IMR-90 (cell line): Measurements from ENCODE around the gene ZBP1. TPM values are rescaled to one million over a fixed set of nuclear protein-coding genes. Genes with fewer than 3 reads are reported as not detected.

Source experiments
- ATAC-seq: fragments of 200-7000 bp; cut with Tn5 transposase; 2 replicates; pipeline ENCODE4 v1.9.1; 2020; ENCODE audit warnings: low read depth, mild to moderate bottlenecking, moderate library complexity
- BruUV-seq: library from RNA; stranded (reverse); fragments of 400-500 nt; replicated peaks from 2 replicates; lab custom pipeline; 2021; lab: Mats Ljungman, UMichigan
- CTCF ChIA-PET: fragments of 300-600 bp; formaldehyde crosslinking; extraction: SDS; loops from one replicate; lab custom pipeline; 2021; ENCODE audit warnings: antibody characterized with exemption; lab: Yijun Ruan, JAX
- POLR2A ChIA-PET: fragments of 300-600 bp; sonication (Branson Sonifier 250); formaldehyde crosslinking; loops from one replicate; lab custom pipeline; 2022; ENCODE audit warnings: antibody characterized with exemption; ENCODE audit not compliant: unreplicated experiment; lab: Charles Lee
- DNase-seq: peaks from one replicate; pipeline ENCODE4 v3.0.0; 2013
- H2AFZ ChIP-seq: replicated peaks from 2 replicates; pipeline ENCODE3; 2013; ENCODE audit warnings: low read length, mild to moderate bottlenecking; ENCODE audit not compliant: poor library complexity
- H2AK5ac ChIP-seq: 2 replicates; pipeline ENCODE4 v1.6.1; 2013; ENCODE audit warnings: low read depth, low read length, inconsistent platforms
- H2AK9ac ChIP-seq: replicated peaks from 2 replicates; pipeline ENCODE3; 2013; ENCODE audit warnings: mild to moderate bottlenecking, low read depth, low read length, moderate library complexity; ENCODE audit not compliant: poor library complexity
- H2BK120ac ChIP-seq: 2 replicates; pipeline ENCODE4 v1.6.1; 2013; ENCODE audit warnings: low read depth, low read length, inconsistent platforms
- H2BK15ac ChIP-seq: 3 replicates; pipeline ENCODE4 v1.6.1; 2013; ENCODE audit warnings: low read depth, low read length, inconsistent platforms
- H2BK20ac ChIP-seq: 2 replicates; pipeline ENCODE4 v1.6.1; 2013; ENCODE audit warnings: low read depth, mild to moderate bottlenecking, inconsistent platforms, low read length, moderate library complexity
- H2BK5ac ChIP-seq: 2 replicates; pipeline ENCODE4 v1.6.1; 2013; ENCODE audit warnings: mild to moderate bottlenecking, low read depth, low read length, inconsistent platforms; ENCODE audit not compliant: poor library complexity, severe bottlenecking
- H3K14ac ChIP-seq: replicated peaks from 2 replicates; pipeline ENCODE4 v1.6.1; 2013; ENCODE audit warnings: low read depth, low read length, inconsistent platforms
- H3K18ac ChIP-seq: 2 replicates; pipeline ENCODE4 v1.6.1; 2013; ENCODE audit warnings: low read depth, low read length, control low read depth
- H3K23ac ChIP-seq: 2 replicates; pipeline ENCODE4 v1.6.1; 2013; ENCODE audit warnings: low read depth, low read length, inconsistent platforms
- H3K27ac ChIP-seq: 2 replicates; pipeline ENCODE4 v1.5.1; 2013; ENCODE audit warnings: mild to moderate bottlenecking, control low read depth, low read length; ENCODE audit not compliant: insufficient read depth
- H3K27me3 ChIP-seq: 2 replicates; pipeline ENCODE4 v1.6.1; 2013; ENCODE audit warnings: low read length; ENCODE audit not compliant: control insufficient read depth, insufficient read depth
- H3K36me3 ChIP-seq: 2 replicates; pipeline ENCODE4 v1.6.1; 2013; ENCODE audit warnings: low read length, mixed read lengths; ENCODE audit not compliant: control insufficient read depth, insufficient read depth
- H3K4ac ChIP-seq: 2 replicates; pipeline ENCODE4 v1.6.1; 2013; ENCODE audit warnings: low read depth, low read length, inconsistent platforms
- H3K4me1 ChIP-seq: 2 replicates; pipeline ENCODE4 v1.6.1; 2013; ENCODE audit warnings: low read length, mixed read lengths; ENCODE audit not compliant: control insufficient read depth, insufficient read depth
- H3K4me2 ChIP-seq: 2 replicates; pipeline ENCODE4 v1.6.1; 2013; ENCODE audit warnings: low read depth, mild to moderate bottlenecking, control low read depth, low read length, moderate library complexity
- H3K4me3 ChIP-seq: 2 replicates; pipeline ENCODE4 v1.5.1; 2013; ENCODE audit warnings: low read depth, mild to moderate bottlenecking, control low read depth, low read length, moderate library complexity; ENCODE audit not compliant: insufficient read depth
- H3K56ac ChIP-seq: 2 replicates; pipeline ENCODE4 v1.6.1; 2013; ENCODE audit warnings: low read length, inconsistent platforms; ENCODE audit not compliant: insufficient read depth; ENCODE audit errors: extremely low read depth
- H3K79me1 ChIP-seq, 2 experiments: 2 replicates each; pipeline ENCODE4 v1.6.1; 2013; ENCODE audit warnings: low read length in 2 of 2, inconsistent platforms in 1 of 2, low read depth in 1 of 2
- H3K9ac ChIP-seq: 2 replicates; pipeline ENCODE4 v1.6.1; 2013; ENCODE audit warnings: low read depth, low read length, control low read depth
- H3K9me1 ChIP-seq: 2 replicates; pipeline ENCODE4 v1.6.1; 2013; ENCODE audit warnings: low read length, inconsistent platforms; ENCODE audit not compliant: insufficient read depth
- H3K9me3 ChIP-seq: 2 replicates; pipeline ENCODE4 v1.6.1; 2013; ENCODE audit warnings: low read length; ENCODE audit not compliant: control insufficient read depth, insufficient read depth
- H4K20me1 ChIP-seq: 2 replicates; pipeline ENCODE4 v1.6.1; 2013; ENCODE audit warnings: low read length, inconsistent platforms; ENCODE audit not compliant: insufficient read depth
- H4K5ac ChIP-seq: 2 replicates; pipeline ENCODE4 v1.6.1; 2013; ENCODE audit warnings: mild to moderate bottlenecking, low read depth, low read length, control low read depth
- H4K8ac ChIP-seq, 2 experiments: 2 replicates each; pipeline ENCODE4 v1.6.1; 2013; ENCODE audit warnings: low read depth in 2 of 2, low read length in 2 of 2, control low read depth in 1 of 2, inconsistent platforms in 1 of 2
- H4K91ac ChIP-seq: 2 replicates; pipeline ENCODE4 v1.6.1; 2013; ENCODE audit warnings: low read depth, low read length, inconsistent platforms; ENCODE audit not compliant: insufficient read depth
- BHLHE40 ChIP-seq: fragments of 150-350 bp; IDR thresholded peaks from 2 replicates; pipeline ENCODE4 v1.6.1; 2016; ENCODE audit warnings: mild to moderate bottlenecking, low read depth, low read length
- CEBPB ChIP-seq: IDR thresholded peaks from 2 replicates; pipeline ENCODE4 v1.6.1; 2012; ENCODE audit warnings: low read depth, low read length, improper control_type of control experiment
- CHD1 ChIP-seq: IDR thresholded peaks from 2 replicates; pipeline ENCODE4 v1.6.1; 2012; ENCODE audit warnings: low read depth, low read length, improper control_type of control experiment
- FOS ChIP-seq: fragments of 150-350 bp; IDR thresholded peaks from 2 replicates; pipeline ENCODE4 v1.6.1; 2016; ENCODE audit warnings: low read depth, low read length
- MAFK ChIP-seq: IDR thresholded peaks from 2 replicates; pipeline ENCODE4 v1.6.1; 2012; ENCODE audit warnings: low read depth, low read length, improper control_type of control experiment
- MAZ ChIP-seq: IDR thresholded peaks from 2 replicates; pipeline ENCODE4 v1.6.1; 2012; ENCODE audit warnings: low read depth, mild to moderate bottlenecking, low read length, improper control_type of control experiment, moderate library complexity, borderline replicate concordance
- MXI1 ChIP-seq: IDR thresholded peaks from 2 replicates; pipeline ENCODE4 v1.6.1; 2012; ENCODE audit warnings: low read depth, mild to moderate bottlenecking, low read length, moderate library complexity, borderline replicate concordance
- NFE2L2 ChIP-seq: fragments of 150-350 bp; IDR thresholded peaks from 2 replicates; pipeline ENCODE4 v1.6.1; 2016; ENCODE audit warnings: low read depth, mild to moderate bottlenecking, low read length
- RAD21 ChIP-seq: IDR thresholded peaks from 2 replicates; pipeline ENCODE4 v1.6.1; 2012; ENCODE audit warnings: low read length, improper control_type of control experiment
- RCOR1 ChIP-seq: IDR thresholded peaks from 2 replicates; pipeline ENCODE4 v1.6.1; 2012; ENCODE audit warnings: mild to moderate bottlenecking, low read length, improper control_type of control experiment; ENCODE audit not compliant: insufficient replicate concordance
- RFX5 ChIP-seq: IDR thresholded peaks from 2 replicates; pipeline ENCODE4 v1.8.0; 2012; ENCODE audit warnings: low read depth, mild to moderate bottlenecking, low read length, moderate library complexity
- SMC3 ChIP-seq: fragments of 150-350 bp; IDR thresholded peaks from 2 replicates; pipeline ENCODE4 v1.6.1; 2016; ENCODE audit warnings: low read depth, mild to moderate bottlenecking, antibody characterized with exemption, low read length, moderate library complexity
- WGBS, 2 experiments: methylation state at CpG; one replicate each; pipeline versions ENCODE4 v1.1.5 to v1.1.7; 2013; ENCODE audit warnings: missing lambda C conversion rate in 2 of 2; ENCODE audit not compliant: insufficient read length in 1 of 2; ENCODE audit errors: extremely low coverage in 2 of 2; 5-methylcytosine and 5-hydroxymethylcytosine counted together
- dilution Hi-C: fragments of 300-500 bp; cut with HindIII; formaldehyde crosslinking; loops from one replicate; pipeline ENCODE4 v1.14.3; 2018; ENCODE audit warnings: low sequenced_read_pairs; ENCODE audit not compliant: unreplicated experiment
- in situ Hi-C: fragments of 300-500 bp; cut with MboI; formaldehyde crosslinking; loops from 3 replicates; pipeline ENCODE4 v1.14.3; 2019; ENCODE audit warnings: low sequenced_read_pairs, inconsistent platforms, mixed read lengths
- intact Hi-C: fragments of 100-400 bp; cut with micrococcal nuclease; formaldehyde crosslinking; loops from 2 replicates; pipeline ENCODE4 v1.10.0; 2022
- polyA plus RNA-seq, 3 experiments: library from polyadenylated mRNA; depleted of rRNA; stranded (reverse); fragments of >200 nt; gene quantifications; 2 replicates each; pipeline ENCODE4 v1.2.3, GENCODE V29; 2012; ENCODE audit warnings: low replicate concordance in 1 of 3
- total RNA-seq: library from RNA; depleted of rRNA; stranded (reverse); fragments of >200 nt; gene quantifications from 2 replicates; pipeline ENCODE4 v1.2.3, GENCODE V29; 2012
- TF ChIP-seq, protein P1 (sequence below): fragments of 150-350 bp; IDR thresholded peaks from 2 replicates; pipeline ENCODE4 v1.6.1; 2016; ENCODE audit warnings: low read depth, mild to moderate bottlenecking, low read length, moderate library complexity, borderline replicate concordance
- TF ChIP-seq, protein P2 (sequence below): conservative IDR thresholded peaks from 2 replicates; pipeline ENCODE4 v1.5.1; 2012; ENCODE audit warnings: mild to moderate bottlenecking, low read depth, low read length, improper control_type of control experiment
- TF ChIP-seq, protein P3 (sequence below): fragments of 150-350 bp; IDR thresholded peaks from 2 replicates; pipeline ENCODE4 v1.6.1; 2017; ENCODE audit warnings: mild to moderate bottlenecking, antibody characterized with exemption, low read length, low read depth

The ZBP1 gene
- total and polyA plus RNA-seq, 2 of the 4 experiments (the other 2 are of a cell fraction), result not detected

DNA sequence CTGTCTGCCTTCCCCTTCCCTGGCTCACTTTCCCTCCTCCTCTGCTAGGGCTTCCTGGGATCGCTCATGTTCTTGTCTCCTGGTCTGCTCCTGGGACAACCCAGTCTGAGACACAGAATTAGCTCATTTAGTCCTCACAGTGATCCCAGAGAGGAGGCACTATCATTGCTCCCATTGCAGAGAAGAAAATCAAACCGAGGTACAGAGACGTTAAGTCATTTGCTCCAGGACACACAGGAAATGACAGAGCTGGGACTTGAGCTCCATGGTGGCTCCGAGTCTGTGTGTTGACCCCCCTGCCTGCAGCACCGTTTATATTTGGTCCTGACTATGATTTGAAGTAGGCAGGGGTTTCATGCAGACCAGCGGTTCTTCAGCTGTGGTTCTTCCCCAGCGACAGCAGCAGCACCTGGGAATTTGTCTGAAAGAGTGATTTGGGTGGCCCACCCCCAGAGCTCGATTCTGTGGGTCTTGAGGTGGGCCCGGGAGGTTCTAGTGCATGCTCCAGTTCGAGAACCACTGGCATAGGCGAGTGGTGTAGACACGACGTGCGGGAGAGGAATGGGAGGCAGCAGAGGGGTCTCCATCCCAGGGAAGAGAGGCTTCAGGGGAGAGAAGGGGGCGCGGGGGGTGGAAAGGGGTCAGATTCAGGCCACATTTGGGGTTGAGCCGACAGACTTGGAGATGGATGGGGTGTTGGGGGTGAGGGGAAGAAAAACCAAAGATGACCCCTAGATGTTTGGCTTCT is 34.6 kb downstream of the ZBP1 start:
- no peak overlapping the region for H3K4ac ChIP-seq
- no peak overlapping the region for H4K91ac ChIP-seq
- H3K36me3 ChIP-seq, result no peaks in the 10 kb centered on the region
- no peak overlapping the region for H2AK5ac ChIP-seq
- no peak overlapping the region for H2BK15ac ChIP-seq
- ChIA-PET CTCF (no interaction called here), POLR2A (no interaction called here)
- intact Hi-C loops (no loop called here), in situ Hi-C loops (no loop called here), dilution Hi-C loops (no loop called here)
- H2AK9ac ChIP-seq, result no peak overlapping the region
- peaks cover 11% of the 10 kb centered on the region for H3K4me1 ChIP-seq
- ATAC-seq, result no peak
- no peak overlapping the region for H2BK20ac ChIP-seq
- BruUV-seq, result no TSS peak
- peaks cover 5% of the 10 kb centered on the region for H3K9me3 ChIP-seq
- no peak overlapping the region for H2AFZ ChIP-seq
- H3K79me1 ChIP-seq, result no peaks in the 10 kb centered on the region
- no peaks in the 10 kb centered on the region; the same call in 1 of the 2 replicates for H3K9me1 ChIP-seq
- H3K14ac ChIP-seq, result no peak overlapping the region
- no peak overlapping the region for H3K4me2 ChIP-seq
- no peak overlapping the region for H4K5ac ChIP-seq
- H3K27ac ChIP-seq, result no peak overlapping the region
- H3K9ac ChIP-seq, result no peak overlapping the region
- H2BK120ac ChIP-seq, result no peak overlapping the region
- no peak overlapping the region for H3K56ac ChIP-seq
- no peak overlapping the region for H3K4me3 ChIP-seq
- H3K27me3 ChIP-seq, result peaks cover 17% of the 10 kb centered on the region
- H4K20me1 ChIP-seq, result no peaks in the 10 kb centered on the region
- no peak overlapping the region for H3K23ac ChIP-seq
- TF ChIP-seq, protein P1, sequence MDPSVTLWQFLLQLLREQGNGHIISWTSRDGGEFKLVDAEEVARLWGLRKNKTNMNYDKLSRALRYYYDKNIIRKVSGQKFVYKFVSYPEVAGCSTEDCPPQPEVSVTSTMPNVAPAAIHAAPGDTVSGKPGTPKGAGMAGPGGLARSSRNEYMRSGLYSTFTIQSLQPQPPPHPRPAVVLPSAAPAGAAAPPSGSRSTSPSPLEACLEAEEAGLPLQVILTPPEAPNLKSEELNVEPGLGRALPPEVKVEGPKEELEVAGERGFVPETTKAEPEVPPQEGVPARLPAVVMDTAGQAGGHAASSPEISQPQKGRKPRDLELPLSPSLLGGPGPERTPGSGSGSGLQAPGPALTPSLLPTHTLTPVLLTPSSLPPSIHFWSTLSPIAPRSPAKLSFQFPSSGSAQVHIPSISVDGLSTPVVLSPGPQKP, result no peak
- no peak for TF ChIP-seq MAFK
- no peak for TF ChIP-seq RCOR1
- no peak for TF ChIP-seq RAD21
- no peak for TF ChIP-seq BHLHE40
- TF ChIP-seq MXI1, result no peak
- TF ChIP-seq FOS, result no peak
- TF ChIP-seq, protein P2, sequence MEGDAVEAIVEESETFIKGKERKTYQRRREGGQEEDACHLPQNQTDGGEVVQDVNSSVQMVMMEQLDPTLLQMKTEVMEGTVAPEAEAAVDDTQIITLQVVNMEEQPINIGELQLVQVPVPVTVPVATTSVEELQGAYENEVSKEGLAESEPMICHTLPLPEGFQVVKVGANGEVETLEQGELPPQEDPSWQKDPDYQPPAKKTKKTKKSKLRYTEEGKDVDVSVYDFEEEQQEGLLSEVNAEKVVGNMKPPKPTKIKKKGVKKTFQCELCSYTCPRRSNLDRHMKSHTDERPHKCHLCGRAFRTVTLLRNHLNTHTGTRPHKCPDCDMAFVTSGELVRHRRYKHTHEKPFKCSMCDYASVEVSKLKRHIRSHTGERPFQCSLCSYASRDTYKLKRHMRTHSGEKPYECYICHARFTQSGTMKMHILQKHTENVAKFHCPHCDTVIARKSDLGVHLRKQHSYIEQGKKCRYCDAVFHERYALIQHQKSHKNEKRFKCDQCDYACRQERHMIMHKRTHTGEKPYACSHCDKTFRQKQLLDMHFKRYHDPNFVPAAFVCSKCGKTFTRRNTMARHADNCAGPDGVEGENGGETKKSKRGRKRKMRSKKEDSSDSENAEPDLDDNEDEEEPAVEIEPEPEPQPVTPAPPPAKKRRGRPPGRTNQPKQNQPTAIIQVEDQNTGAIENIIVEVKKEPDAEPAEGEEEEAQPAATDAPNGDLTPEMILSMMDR, result no peak
- TF ChIP-seq SMC3, result no peak
- TF ChIP-seq CEBPB, result no peak
- TF ChIP-seq, protein P3, sequence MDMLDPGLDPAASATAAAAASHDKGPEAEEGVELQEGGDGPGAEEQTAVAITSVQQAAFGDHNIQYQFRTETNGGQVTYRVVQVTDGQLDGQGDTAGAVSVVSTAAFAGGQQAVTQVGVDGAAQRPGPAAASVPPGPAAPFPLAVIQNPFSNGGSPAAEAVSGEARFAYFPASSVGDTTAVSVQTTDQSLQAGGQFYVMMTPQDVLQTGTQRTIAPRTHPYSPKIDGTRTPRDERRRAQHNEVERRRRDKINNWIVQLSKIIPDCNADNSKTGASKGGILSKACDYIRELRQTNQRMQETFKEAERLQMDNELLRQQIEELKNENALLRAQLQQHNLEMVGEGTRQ, result no peak
- no peak for TF ChIP-seq MAZ
- no peak for TF ChIP-seq RFX5
- no peak for TF ChIP-seq NFE2L2
- TF ChIP-seq CHD1, result no peak
- H3K18ac ChIP-seq, result no peak overlapping the region
- no peak for DNase-seq
- H4K8ac ChIP-seq, result no peak overlapping the region
- 47% methylated on average over 10 of the region's 17 CpGs; no CpG with 5 or more reads in 1 of the 2 experiments for WGBS, 2 experiments
- H2BK5ac ChIP-seq, result no peak overlapping the region
